ENCODE measurements around the gene GARIN5A.
"Not testable (repeated sequence)": the region's sequence is repeated elsewhere in the genome, so short reads cannot be mapped to it uniquely, and the experiment has no call there.

The GARIN5A gene

DNA sequence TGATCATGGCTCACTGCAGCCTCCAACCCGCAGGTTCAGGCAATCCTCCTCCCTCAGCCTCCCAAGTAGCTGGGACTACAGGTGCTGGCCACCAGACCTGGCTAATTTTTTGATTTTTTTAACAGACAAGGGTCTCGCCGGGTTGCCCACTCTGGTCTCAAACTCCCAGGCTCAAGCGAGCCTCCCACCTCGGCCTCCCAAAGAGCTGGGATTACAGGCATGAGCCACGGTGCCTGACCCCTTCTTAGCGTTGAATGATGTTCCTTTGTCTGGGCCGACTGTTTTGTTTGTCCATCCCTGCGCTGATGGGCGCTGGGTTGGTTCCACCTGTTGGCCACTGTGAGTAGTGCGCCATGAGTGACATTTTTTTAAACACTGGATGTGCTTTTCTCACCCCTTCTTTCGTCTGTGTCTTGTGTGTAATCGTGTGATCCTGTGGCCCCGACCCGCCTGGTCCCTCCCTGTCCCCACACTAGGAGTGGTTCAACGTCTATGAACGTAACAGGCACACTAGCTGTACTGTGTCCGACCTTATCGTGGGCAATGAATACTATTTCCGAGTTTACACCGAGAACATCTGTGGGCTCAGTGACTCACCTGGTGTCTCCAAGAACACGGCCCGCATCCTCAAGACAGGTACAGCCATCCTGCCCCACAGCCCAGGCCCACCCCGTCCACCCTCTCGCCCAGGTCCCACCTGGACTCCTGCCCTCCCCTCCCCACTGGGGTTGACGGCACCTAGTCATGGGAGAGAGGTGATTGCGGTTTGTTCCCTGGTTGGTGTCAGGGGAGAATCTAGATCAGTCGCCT, 15.4 kb downstream of the GARIN5A start:
- peak; percentile 77 for DNase-seq

DNA sequence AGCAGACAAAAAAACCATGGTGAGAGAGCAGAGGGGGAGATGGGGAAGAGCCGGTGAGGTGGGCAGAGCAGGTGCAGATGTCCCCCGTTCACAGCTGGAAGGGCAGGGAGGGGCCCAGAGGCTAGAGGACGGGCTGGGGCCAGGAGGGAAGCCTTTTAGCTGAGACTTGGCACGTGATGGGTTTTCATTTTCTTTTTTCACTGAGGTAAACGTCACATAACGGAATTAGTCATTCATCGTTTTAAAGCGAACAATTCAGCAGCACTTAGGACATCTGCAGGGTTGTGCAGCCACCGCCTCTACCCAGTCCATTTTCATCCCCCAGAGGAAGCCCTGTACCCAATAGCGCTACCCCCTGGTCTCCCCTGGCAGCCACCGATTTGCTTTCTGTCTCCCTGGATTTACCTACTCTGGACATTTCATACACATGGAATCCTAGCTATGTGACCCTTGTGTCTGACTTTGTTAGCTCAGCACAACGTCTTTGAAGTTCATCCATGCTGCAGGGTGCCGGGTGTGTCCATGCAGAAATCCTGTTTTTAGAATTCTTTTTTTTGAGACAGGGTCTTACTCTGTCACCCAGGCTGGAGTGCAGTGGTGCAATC, 16.4 kb downstream of the GARIN5A start:
- DNase-seq = no peak

DNA sequence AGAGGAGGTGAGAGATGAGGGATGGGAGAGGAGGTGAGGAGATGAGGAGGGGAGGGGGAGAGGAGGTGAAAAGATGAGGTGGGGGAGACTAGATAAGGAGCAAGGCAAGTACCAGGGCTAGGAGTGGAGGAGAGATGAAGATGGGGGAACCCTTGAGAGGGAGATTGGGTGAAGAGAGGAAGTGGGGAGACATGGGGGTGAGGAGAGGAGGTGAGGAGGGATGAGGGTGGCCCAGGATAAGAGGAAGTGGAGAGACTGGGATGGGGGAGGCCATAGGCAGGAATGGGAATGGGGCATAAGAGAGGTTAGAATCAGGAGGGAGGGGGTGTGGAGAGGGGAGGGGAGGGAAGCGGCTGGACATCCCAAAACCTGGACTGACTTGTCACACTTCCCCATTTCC, 17.0 kb downstream of the GARIN5A start:
- no peak for DNase-seq

DNA sequence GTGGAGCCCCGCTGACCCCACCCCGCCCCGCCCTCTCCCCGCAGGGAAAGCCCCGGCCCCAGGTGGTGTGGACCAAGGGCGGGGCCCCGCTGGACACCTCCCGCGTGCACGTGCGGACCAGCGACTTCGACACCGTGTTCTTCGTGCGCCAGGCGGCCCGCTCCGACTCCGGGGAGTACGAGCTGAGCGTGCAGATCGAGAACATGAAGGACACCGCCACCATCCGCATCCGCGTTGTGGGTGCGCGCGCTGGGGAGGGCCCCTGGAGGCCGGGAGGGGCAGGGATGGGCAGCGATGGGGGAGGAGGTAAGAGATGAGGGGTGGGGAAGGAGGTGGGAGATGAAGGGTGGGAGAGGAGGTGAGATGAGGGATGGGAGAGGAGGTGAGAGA, 17.6 kb downstream of the GARIN5A start:
- no peak for DNase-seq

DNA sequence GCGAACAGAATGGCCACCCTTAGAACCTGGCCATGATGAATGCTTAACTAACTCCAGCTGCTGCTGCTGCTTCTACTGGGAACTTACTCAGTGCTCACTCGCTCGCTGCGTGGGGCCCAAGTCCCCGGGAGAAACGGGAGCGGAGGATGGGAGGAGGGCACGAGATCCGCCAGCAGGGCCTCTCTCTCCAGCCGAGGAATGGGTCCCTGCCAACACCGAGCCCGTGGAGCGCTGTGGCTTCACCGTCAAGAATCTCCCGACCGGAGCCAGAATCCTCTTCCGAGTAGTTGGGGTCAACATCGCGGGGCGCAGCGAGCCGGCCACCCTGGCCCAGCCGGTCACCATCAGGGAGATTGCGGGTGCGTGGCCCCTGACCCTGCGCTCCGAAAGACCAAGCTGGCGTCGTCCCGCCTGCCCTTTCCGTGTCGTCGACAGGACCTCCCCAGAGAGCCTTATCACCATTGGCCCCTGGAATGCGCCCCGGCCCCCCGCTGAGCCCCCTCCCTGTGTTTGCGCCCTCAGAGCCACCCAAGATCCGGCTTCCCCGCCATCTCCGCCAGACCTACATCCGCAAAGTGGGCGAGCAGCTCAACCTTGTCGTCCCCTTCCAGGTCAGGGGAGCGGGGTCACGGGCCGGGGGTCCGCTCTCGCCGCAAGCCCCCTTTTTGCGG, 18.1 kb downstream of the GARIN5A start:
- no peak for DNase-seq

DNA sequence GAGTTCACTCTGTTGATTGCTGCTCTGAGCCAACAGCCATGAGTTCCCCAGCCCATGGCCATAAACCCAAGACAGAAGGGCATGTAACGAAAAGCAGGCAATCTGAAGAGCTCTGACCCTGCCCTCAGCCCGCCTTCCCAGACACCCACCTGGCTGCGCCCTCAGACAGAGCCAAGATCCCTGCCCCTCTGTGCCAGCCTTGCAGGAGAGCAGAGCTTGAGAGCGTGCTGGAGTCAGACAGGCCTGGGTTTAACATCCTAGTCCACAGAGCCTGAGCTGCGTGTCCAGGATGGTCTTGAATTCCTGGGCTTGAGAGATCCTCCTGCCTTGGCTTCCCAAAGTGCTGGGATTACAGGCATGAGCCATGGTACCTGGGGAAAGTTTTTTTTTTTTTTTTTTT, 19.3 kb downstream of the GARIN5A start:
- no peak for DNase-seq

DNA sequence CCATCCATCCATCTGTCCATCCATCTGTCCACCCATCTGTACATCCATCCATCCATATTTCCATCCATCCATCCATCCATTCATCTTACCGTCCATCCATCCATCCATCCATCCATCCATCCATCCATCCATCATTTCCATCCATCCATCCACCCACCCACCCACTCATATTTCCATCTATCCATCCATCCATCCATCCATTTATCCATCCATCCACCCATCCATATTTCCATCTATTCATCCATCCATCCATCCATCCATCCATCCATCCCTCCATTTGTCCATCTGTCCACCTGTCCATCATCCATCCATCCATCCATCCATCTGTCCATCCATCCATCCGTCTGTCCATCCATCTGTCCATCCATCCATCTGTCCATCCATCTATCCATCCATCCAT, 20.7 kb downstream of the GARIN5A start:
- no peak for DNase-seq

DNA sequence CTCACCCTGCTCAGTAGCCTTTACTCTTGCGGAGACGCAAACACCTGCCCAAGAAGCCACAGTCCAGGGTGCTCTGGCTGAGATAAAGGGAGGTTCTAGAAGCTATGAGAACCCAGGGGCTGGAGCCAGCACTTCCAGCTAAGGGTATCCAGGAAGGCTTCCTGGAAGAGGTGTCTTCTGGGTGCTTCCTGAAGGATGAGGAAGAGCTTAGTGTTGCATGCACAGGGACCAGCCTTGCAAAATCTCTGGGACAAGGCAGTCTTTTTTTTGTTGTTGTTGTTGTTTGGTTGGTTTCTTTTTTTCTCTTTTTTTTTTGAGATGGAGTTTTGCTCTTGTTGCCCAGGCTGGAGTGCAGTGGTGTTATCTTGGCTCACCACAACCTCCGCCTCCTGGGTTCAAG, 23.4 kb downstream of the GARIN5A start:
- no peak for DNase-seq

DNA sequence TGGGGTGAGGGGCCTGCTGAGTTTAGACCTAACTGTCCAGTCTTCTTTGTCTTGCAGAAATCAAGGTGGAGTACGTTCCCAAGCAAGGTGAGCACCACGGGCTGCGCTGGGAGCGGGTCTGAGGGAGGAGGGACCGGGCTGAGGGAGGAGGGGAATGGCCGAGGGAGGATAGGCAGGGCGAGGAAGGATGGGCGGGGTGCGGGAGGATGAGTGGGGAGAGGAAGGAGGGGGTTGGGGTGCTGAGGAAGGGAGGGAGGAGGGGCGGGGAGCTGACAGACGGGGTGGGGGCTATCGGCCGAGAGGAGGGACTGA, 25.5 kb downstream of the GARIN5A start:
- DNase-seq = no peak

DNA sequence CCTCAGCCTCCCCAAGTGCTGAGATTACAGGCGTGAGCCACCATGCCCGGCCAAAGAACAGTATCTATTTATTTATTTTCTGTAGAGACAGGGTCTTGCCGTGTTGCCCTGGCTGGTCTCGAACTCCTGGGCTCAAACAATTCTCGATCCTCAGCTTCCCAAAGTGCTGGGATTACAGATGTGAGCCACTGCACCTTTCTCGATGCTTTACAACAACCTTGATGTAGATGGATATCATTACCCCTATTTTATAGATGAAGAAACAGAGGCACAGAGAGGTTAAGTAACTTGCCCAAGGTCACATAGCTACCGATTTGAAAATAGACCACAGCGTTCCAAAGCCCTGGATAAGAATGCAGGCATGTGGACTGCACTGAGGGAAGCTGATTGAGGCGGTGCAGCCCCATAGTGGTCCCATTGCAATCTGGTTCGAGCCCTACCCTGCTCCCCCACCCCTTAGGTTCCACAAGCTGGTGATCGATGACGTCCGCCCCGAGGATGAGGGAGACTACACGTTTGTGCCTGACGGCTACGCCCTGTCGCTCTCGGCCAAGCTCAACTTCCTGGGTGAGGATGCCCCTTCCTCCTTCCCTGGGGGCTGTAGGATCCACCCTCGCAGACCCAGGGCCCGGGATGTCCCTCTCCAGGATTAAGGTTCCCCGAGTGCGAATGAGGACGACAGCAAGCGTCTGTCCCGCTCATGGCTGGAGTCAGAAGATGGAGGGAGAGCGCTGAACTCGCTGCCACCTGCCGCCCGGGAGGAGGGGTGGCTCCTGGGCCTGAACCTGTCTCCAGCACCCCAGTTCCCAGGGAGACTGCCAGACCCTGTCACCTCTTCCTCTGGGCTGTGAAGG, 26.1 kb downstream of the GARIN5A start:
- DNase-seq = no peak

DNA sequence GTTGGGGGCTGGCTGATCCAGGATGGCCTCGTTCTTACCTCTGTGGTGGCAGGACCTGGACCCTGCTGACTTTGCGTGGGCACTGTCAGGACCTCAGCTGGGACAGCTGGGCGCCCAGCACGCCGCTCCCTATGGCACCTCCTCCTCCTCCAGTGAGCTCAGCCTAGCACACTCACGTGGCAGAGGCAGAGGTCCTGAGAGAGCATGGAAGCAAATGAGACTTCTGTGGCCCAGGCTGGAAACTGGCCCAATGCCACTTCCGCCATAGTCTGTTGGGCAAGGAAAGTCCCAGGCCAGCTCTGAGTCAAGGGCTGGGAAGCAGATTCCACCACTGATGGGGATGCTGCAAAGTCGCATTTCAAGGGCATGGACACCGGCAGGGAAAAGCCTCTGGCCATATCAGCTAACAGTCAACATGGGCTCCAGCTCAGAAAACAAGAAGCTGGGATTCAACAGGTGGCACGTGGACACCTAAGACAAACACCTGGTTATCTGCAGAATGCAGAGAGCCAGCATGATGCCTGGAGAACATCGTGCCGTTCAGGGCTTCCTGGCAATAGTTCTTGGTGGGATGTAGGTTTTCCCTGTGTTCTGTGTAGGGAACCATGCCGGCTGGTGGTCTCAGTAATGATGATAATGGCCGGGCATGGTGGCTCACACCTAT, 27.3 kb downstream of the GARIN5A start:
- DNase-seq = no peak

DNA sequence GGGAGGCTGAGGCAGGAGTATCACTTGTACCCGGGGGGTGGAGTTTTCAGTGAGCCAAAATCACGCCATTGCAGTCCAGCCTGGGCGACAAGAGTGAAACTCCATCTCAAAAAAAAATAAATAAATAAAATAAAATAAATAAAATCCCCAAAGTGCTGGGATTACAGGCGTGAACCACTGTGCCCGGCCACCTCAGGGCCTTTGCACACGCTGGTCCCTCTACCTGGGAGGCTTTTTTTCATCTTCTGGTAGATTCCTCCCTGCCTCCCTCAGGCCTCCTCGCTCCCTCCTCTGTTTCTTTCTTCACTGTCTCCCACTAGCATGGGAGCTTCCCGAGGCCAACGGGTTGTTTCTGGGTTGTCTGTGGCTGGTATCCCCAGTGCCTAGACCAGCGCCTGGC, 28.9 kb downstream of the GARIN5A start:
- no peak for DNase-seq

DNA sequence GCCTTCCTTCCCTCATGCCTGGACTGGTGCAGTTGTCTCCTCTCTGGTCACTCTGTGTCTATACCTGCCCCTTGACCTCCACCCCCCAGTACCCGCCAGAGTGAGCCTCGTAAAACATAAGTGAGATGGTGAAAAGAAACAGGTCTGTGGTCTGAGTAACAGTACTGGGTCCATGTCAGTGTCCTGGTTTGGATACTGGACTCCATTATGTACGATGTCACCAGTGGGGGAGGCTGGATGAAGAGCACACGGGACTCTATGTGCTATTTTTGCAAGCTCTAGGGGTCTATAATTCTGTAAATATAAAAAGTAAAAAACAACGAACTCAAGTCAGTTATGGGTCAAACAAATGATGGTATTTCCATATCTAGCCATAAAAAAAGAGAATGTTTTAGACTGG, 29.6 kb downstream of the GARIN5A start:
- DNase-seq = no peak

DNA sequence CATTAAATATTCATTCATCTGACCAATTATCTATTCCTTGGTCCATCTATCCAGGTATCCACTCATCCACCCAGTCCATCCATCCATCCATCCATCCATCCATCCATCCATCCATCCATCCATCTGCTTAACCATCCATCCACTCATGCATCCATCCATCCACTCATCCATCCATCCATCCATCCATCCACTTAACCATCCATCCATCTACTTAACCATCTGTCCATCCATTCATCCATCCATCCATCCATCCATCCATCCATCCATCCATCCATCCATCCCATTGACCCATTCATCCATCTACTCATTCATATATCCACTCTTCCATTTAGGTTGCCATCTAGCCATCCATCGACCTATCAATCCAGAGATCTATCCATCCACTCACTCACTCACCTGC, 32.6 kb downstream of the GARIN5A start:
- no peak for DNase-seq

DNA sequence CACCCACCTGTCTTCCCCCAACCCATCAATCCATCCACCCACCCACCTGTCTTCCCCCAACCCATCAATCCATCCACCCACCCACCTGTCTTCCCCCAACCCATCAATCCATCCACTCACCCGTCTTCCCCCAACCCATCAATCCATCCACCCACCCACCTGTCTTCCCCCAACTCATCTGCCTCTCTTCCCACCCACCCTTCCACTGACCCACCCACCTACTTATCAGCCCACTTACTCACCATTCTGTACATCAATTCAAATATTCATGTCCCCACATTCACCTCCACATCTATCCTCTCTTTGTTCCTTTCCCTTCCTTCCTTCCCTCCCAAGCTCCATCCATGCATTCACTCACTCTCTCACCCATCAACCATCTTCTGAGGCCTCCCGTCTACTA, 37.5 kb downstream of the GARIN5A start:
- not testable (repeated sequence) for DNase-seq

DNA sequence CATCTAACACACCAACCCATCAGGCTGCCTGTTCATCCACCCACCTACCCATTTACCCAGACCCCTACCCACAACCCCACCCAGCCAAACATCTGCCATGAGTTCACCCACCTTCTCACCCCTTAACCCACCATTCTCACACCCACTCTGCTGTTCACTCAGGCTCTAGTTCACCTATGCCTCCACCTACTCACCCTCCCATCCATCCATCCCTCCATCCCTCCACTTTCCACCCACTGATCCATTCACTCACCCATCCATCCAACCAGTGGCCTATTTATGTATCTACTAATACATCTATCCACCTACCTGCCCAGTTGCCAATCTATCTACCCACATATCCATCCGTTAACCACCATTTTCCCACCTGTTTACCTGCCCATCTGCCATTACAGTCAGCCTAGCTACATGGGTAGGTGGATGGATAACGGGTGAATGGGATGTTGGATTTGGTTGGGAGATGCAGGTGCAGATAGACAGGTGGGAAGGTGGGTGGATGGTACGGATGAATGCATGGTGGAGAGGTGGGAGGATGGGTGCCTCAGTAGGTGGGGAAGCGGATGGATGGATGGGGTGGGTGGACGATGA, 38.7 kb downstream of the GARIN5A start:
- no peak for DNase-seq

DNA sequence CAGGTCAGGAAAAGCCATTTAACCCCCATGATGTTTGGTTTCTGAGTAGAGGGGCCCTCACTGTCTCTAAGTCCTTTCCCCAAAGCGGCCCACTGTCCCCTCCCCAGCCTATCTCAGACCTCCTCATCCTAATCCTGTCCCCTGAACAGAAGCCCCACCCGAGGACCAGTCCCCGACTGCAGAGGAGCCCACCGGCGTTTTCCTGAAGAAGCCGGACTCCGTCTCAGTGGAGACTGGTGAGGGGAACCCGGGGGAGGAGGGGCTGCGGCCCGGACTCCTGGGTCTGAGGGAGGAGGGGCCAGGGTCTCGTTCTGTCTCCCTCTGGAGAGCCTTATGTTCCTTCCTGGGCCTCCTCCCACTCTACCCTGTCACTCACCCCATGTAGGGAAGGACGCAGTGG, 41.0 kb downstream of the GARIN5A start:
- DNase-seq = no peak

DNA sequence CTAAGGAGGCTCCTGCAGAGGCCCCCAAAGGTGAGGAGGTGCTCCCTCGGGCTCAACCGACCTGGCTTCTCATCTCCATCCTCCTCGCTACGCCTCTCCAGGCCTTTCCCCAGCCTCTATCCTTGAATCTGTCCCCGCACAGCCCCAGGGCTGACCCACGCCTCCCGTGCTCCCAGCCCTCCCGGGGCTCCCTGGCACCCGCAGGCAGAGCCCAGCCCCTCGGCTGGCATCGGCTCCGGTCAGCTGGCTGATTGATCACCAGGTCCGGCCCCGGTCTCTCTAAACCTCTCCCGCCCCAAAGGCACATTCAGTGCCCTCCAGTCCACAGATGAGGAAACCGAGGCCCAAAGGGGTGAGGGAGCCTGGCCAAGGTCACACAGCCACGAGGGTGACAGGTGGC, 41.4 kb downstream of the GARIN5A start:
- DNase-seq = no peak

DNA sequence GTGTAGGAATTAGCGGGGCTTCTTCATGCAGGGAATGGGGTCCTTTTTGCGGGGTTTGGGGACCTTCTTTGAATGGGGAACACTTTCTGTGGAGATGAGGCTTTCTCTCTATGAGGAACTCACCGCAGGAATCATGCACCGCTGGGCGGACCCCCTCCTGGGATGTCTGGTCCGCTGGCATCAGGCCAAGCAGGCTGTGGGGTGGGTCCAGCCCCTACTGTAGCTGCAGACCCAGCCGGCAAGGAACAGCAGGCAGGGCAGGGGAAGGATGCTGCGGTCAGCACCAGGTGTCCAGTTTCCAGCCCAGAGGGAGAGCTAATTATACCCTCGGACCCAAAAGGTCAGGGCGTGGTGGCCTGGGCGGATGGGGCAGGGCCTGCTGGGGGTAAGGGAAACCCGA, 42.1 kb downstream of the GARIN5A start:
- no peak for DNase-seq

DNA sequence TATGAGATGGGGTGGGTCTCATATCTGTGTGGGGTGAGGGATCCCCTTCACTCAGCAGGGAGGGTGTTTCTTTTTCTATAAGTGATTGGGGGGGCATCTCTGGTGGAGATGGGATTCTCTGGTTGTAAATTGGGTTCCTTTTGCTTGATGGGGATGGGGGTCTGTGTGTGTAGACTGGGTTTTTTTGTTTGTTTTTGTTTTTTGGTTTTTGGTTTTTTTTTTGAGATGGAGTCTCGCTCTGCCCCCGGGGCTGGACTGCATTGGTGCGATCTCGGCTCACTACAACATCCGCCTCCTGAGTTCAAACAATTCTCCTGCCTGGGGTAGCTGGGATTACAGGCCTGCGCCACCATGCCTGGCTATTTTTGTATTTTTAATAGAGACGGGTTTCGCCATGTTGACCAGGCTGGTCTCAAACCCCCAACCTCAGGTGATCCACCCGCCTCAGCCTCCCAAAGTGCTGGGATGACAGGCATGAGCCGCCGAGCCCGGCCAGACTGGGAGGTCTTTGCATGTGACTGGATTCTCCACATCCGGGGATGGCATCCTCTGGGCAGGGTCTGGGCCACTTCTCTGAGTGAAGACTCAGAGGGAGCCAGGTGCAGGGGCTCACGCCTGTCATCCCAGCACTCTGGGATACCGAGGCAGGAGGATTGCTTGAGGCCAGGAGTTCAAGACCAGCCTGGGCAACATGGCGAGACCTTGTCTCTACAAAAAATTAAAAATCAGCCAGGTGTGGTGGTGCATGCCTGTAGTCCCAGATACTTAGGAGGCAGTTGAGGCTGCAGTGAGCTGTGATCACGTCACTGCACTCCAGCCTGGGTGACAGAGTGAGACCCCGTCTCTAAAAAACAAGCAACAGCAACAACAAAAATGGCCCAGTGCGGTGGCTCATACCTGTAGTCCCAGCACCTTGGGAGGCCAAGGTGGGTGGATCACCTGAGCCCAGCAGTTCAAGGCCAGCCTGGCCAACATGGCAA, 43.2 kb downstream of the GARIN5A start:
- no peak for DNase-seq
